Smooth muscle cell (in vitro differentiated cells): ENCODE measurements around the gene LRRC3C. TPM values are rescaled to one million over a fixed set of nuclear protein-coding genes. Genes with fewer than 3 reads are reported as not detected.
A peak's percentile ranks its signal among the peaks of the same experiment; 100 is the strongest.
"Not testable (repeated sequence)": the region's sequence is repeated elsewhere in the genome, so short reads cannot be mapped to it uniquely, and the experiment has no call there.

Experiments
- DNase-seq: peaks from one replicate; lab custom pipeline; 2025; ENCODE audit not compliant: unreplicated experiment; lab: John Stamatoyannopoulos, UW
- H2AFZ ChIP-seq: fragments of 200-600 bp; sonication (generic); 2 replicates; pipeline ENCODE4 v1.6.0; 2016; ENCODE audit warnings: antibody characterized with exemption, low read depth, mild to moderate bottlenecking
- H3F3A ChIP-seq: fragments of 200-600 bp; sonication (generic); 2 replicates; pipeline ENCODE4 v1.6.0; 2017; ENCODE audit warnings: antibody characterized with exemption, low read depth
- H3K27ac ChIP-seq: fragments of 200-600 bp; sonication (generic); 2 replicates; pipeline ENCODE4 v1.5.1; 2016; ENCODE audit warnings: low read depth, mild to moderate bottlenecking
- H3K27me3 ChIP-seq: fragments of 200-600 bp; sonication (generic); 2 replicates; pipeline ENCODE4 v1.6.1; 2016; ENCODE audit warnings: low read depth, mild to moderate bottlenecking
- H3K36me3 ChIP-seq: fragments of 200-600 bp; sonication (generic); 2 replicates; pipeline ENCODE4 v1.5.1; 2016; ENCODE audit warnings: low read depth
- H3K4me1 ChIP-seq: fragments of 200-600 bp; sonication (generic); 2 replicates; pipeline ENCODE4 v1.5.1; 2016; ENCODE audit warnings: low read depth
- H3K4me2 ChIP-seq: fragments of 200-600 bp; sonication (generic); 2 replicates; pipeline ENCODE4 v1.6.0; 2016; ENCODE audit warnings: mild to moderate bottlenecking
- H3K4me3 ChIP-seq: fragments of 200-600 bp; sonication (generic); 2 replicates; pipeline ENCODE4 v1.5.1; 2016; ENCODE audit warnings: mild to moderate bottlenecking
- H3K79me2 ChIP-seq: fragments of 200-600 bp; sonication (generic); 2 replicates; pipeline ENCODE4 v1.6.0; 2016; ENCODE audit warnings: low read depth, mild to moderate bottlenecking
- H3K9ac ChIP-seq: fragments of 200-600 bp; sonication (generic); 2 replicates; pipeline ENCODE4 v1.6.0; 2016; ENCODE audit warnings: low read depth
- H3K9me3 ChIP-seq: fragments of 200-600 bp; sonication (generic); replicated peaks from 2 replicates; pipeline ENCODE4 v1.5.1; 2016; ENCODE audit warnings: low read depth
- H4K20me1 ChIP-seq: fragments of 200-600 bp; sonication (generic); 2 replicates; pipeline ENCODE4 v1.6.0; 2016; ENCODE audit warnings: low read depth
- WGBS: methylation state at CpG from one replicate; pipeline ENCODE4 v1.1.7; 2016; ENCODE audit warnings: low lambda C conversion rate; 5-methylcytosine and 5-hydroxymethylcytosine counted together
- polyA plus RNA-seq: library from polyadenylated mRNA; unstranded; fragments of >200 nt; fragmentation: Nextera tagmentation; extraction: Ambion mirVana; gene quantifications from 2 replicates; pipeline ENCODE4 v1.2.1, GENCODE V29; 2016
- total RNA-seq: library from RNA; depleted of rRNA; stranded (reverse); fragments of >200 nt; gene quantifications from 2 replicates; pipeline ENCODE4 v1.2.3, GENCODE V29; 2014
- TF ChIP-seq, protein P1 (sequence below): fragments of 200-600 bp; sonication (generic); IDR thresholded peaks from 2 replicates; pipeline ENCODE4 v1.5.1; 2017; ENCODE audit warnings: borderline replicate concordance, mild to moderate bottlenecking, antibody characterized with exemption; ENCODE audit not compliant: insufficient read depth, poor library complexity, severe bottlenecking

Gene LRRC3C
- total RNA-seq, result not detected in 2 replicates
- not detected in 2 replicates for polyA plus RNA-seq

DNA sequence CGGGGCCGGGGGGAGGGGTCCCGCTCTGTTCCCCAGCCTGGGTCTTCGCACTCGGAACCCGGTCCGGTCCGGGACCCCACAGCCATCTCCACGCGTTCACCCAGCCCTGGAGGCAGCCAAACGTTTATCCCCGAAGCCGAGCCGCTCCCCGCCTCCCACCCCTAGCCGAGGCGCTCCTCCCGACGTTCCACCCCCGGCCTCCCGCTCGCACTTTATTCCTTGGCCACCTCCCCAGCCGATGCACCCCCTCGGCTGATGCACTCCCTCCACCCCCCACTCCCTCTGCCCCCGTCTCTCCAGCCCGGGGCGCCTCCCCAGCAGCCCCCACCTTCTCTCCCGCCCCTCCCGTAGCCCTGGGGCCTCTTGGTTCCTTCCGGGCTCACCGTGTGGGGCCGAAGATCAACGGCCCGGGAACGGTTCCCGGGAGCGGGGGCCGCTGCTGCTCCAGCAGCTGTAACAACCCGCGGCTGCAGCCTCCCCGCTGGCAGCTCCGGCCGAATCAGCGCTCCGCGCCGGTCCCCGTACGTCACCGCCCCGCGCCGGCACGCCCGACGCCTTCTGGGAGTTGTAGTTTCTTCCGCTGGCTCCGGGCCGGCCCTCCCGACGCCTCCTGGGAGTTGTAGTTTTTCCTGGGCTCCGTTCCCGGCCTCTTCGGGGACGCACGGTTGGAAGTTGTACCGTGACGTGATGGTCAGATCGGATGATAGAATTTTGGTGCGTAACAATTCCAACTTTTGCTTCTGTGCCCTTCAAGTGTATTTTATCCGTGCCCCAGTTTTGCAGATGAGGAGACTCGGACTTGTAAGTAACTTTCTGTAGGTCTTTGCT lies at the start of gene LRRC3C, which contains the start of gene ORMDL3:
Gene LRRC3C, plus strand, starts transcription at position 632 of the 828 bp plus-strand sequence. CDS start 13,792 bp downstream, outside the sequence.
Gene ORMDL3, minus strand, starts transcription at position 501 of the 828 bp plus-strand sequence. CDS start 3,398 bp downstream, outside the sequence.
- TF ChIP-seq, protein P1, sequence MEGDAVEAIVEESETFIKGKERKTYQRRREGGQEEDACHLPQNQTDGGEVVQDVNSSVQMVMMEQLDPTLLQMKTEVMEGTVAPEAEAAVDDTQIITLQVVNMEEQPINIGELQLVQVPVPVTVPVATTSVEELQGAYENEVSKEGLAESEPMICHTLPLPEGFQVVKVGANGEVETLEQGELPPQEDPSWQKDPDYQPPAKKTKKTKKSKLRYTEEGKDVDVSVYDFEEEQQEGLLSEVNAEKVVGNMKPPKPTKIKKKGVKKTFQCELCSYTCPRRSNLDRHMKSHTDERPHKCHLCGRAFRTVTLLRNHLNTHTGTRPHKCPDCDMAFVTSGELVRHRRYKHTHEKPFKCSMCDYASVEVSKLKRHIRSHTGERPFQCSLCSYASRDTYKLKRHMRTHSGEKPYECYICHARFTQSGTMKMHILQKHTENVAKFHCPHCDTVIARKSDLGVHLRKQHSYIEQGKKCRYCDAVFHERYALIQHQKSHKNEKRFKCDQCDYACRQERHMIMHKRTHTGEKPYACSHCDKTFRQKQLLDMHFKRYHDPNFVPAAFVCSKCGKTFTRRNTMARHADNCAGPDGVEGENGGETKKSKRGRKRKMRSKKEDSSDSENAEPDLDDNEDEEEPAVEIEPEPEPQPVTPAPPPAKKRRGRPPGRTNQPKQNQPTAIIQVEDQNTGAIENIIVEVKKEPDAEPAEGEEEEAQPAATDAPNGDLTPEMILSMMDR, result no peak
- peaks cover 7% of the 10 kb centered on the region for H3F3A ChIP-seq
- no peaks in the 10 kb centered on the region for H3K36me3 ChIP-seq
- no peaks in the 10 kb centered on the region for H3K27me3 ChIP-seq
- peak within 1 kb of the TSS; percentile 98 for H3K4me2 ChIP-seq
- H4K20me1 ChIP-seq, result peaks cover 43% of the 10 kb centered on the region
- DNase-seq, result peak; percentile 83
- H3K9ac ChIP-seq, result peak within 1 kb of the TSS; percentile 97
- peak within 1 kb of the TSS; percentile 94 for H3K4me3 ChIP-seq
- H3K27ac ChIP-seq, result peak within 1 kb of the TSS; percentile 98
- WGBS, result under 1% methylated on average over 55 of the region's 72 CpGs
- peaks cover 30% of the 10 kb centered on the region for H3K79me2 ChIP-seq
- H2AFZ ChIP-seq, result peak within 1 kb of the TSS; percentile 36
- no peaks in the 10 kb centered on the region for H3K9me3 ChIP-seq
- peaks cover 25% of the 10 kb centered on the region for H3K4me1 ChIP-seq

- H4K20me1 ChIP-seq, H3K4me1 ChIP-seq, DNase-seq, H3K4me2 ChIP-seq, H3K4me3 ChIP-seq, H3K79me2 ChIP-seq, H3K9ac ChIP-seq, H3K9me3 ChIP-seq, H3K27ac ChIP-seq, H3F3A ChIP-seq, H3K36me3 ChIP-seq, H2AFZ ChIP-seq: not testable (repeated sequence)
- peaks cover 49% of the 10 kb centered on the region for H3K27me3 ChIP-seq
- 73% methylated on average over 5 of the region's 5 CpGs for WGBS
Measured at GRCh38 chr17:39886102-39886501, 41.4 kb upstream of the LRRC3C start.

DNA sequence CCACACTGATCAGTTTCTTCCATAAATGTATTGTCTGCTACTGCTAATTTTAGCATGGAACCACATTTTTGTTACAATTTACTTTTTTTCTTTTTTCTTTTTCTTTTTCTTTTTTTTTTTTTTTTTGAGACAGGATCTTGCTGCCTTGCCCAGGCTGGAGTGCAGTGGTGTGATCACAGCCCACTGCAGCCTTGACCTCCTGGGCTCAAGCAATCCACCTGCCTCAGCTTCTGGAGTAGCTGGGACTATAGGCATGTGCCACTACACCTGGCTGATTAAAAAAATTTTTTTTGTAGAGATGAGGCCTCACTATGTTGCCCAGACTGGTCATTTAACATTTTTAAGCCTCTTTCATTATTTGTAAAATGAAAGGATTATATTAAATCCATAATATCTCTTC lies 40.5 kb upstream of the LRRC3C start:
- Histone ChIP-seq H3K4me1 (no peaks in the 10 kb centered on the region), H3K79me2 (no peaks in the 10 kb centered on the region), H3K27ac (no peak overlapping the region), H4K20me1 (no peaks in the 10 kb centered on the region), H3K4me3 (no peak overlapping the region), H2AFZ (no peak overlapping the region), H3K27me3 (peaks cover 56% of the 10 kb centered on the region), H3K9ac (no peak overlapping the region), H3K9me3 (no peaks in the 10 kb centered on the region), H3F3A (no peaks in the 10 kb centered on the region), H3K36me3 (no peaks in the 10 kb centered on the region), H3K4me2 (no peak overlapping the region)
- TF ChIP-seq, protein P1, result no peak
- DNase-seq, result no peak

DNA sequence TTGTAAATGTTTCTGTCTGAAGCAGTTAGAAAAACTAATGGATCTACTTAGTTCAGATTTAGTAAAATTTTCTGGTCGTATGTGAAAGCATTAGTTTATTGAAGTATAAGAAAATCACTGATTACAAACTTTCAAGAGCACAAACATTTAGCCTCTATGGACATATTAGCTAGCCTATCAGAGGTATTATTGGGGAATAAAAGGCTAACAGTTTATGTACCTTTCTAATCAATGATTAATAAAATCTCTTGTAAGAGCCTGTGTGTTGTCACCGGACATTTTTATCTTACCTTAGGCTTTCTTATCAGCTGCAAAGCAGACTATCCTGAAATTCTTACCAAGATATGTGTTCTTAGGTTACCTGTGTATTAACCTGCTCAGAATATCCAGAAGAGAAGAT lies 38.3 kb upstream of the LRRC3C start:
- Histone ChIP-seq H3K4me1 (no peaks in the 10 kb centered on the region), H3K9ac (no peak overlapping the region), H3K4me2 (no peak overlapping the region), H4K20me1 (no peaks in the 10 kb centered on the region), H3F3A (no peaks in the 10 kb centered on the region), H3K9me3 (no peaks in the 10 kb centered on the region), H3K4me3 (no peak overlapping the region), H3K27me3 (peaks cover 59% of the 10 kb centered on the region), H3K27ac (no peak overlapping the region), H2AFZ (no peak overlapping the region), H3K79me2 (no peaks in the 10 kb centered on the region), H3K36me3 (no peaks in the 10 kb centered on the region)
- WGBS, result 83% methylated on average over 2 of the region's 2 CpGs
- no peak for DNase-seq
- TF ChIP-seq, protein P1, result no peak
